GM21367 (cell line): ENCODE data around the gene NPNT.

ENCODE experiments used
- ATAC-seq: cut with Tn5 transposase; IDR thresholded peaks from one replicate; pipeline ENCODE4 v1.9.1; 2021; ENCODE audit not compliant: unreplicated experiment

Gene NPNT

GRCh38 chr4:105969575-105969974 lies 74.3 kb downstream of the NPNT start:
- no peak for ATAC-seq

- no peak for ATAC-seq
Measured at GRCh38 chr4:105970371-105970770, 75.1 kb downstream of the NPNT start.

GRCh38 chr4:105971036-105971435 lies 75.8 kb downstream of the NPNT start:
- ATAC-seq, result no peak

GRCh38 chr4:105972946-105973621 lies 77.8 kb downstream of the NPNT start:
- no peak for ATAC-seq

DNA sequence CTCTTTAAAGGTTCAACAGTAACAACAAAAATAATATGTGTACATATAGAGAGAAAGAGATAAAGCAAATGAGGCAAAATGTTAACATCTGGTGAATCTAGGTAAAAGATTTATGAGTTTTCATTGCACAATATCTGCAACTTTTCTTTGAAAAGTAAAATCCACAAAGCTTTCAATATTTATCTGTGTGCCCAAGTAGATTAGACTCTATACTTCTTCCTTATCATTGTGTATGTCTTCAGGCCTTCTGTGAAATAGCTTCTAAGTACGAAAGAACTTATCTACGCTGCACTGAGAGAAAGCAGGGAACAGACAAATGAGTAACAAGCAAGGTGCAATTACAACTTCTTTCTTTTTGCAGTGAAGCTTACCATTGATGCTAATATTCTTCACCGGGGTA lies 81.6 kb downstream of the NPNT start:
- ATAC-seq, result no peak

DNA sequence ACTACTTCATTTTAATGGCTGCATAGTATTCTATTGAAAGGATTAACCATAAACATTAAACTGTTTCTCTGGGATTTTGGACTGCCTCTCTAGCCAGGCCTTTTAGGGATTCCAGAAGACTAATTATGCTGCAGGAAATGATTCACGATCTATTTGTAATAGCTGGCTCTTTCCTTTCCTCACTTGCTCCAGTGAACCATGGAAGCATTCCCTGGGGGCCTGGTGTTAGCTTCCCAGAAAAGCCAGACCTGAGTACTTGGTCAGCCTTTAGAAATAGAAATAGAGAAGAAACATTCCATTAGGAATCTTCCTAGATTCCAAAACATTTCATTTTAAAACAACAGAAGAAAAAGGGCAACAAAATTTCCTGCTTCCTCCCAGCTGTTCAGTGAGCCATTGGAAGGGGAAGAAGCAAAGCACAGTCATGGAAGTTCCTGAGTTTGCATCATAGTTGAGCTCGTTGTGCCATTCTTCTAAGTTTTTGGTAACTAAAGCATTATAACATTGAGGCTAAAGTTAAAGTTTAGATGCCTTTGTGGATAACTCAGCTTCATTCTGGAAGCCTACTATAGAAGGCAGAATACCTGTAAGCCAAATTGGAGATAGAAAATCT lies 83.5 kb downstream of the NPNT start:
- ATAC-seq, result no peak

DNA sequence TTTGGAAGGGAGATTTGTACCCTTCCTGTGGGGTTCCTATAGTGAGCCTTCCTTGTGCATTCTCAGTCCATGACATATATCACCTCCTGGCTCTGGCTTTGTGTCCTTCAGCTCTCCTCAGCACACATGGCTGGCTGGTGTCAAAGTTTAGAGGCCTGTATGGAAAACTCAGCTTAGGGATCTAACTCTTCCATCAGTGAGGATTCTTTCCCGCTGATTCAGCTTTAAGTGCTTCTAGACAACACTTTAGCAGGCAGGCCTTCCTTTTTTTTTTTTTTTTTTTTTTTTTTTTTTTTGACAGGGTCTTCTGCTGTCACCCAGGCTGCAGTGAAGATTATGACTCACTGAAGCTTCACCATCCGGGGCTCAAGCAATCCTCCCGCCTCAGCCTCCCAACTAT lies 84.2 kb downstream of the NPNT start:
- ATAC-seq, result no peak

GRCh38 chr4:105988671-105989070 lies 93.4 kb downstream of the NPNT start:
- ATAC-seq, result no peak

- no peak for ATAC-seq
Measured at GRCh38 chr4:105989485-105990242, 94.4 kb downstream of the NPNT start.

DNA sequence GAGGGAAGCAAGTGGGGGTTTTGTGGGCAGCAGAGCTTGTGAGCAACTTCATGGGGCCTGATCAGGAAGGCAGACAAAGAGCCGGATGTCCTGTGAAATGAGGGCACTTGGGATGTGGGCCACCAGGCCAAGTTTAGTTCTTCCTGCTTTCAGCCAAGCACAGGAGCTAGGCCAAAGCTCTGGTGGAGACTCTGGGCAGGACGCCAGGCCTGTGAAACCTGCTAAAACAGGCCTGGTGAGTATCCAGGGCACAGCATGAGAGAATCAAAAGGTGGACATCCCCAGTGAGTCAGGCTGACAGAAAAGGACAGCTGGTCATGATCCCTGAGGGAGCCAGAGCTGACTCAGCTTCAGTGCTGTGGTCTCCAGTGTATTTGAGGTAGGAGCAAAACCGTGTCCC lies 95.7 kb downstream of the NPNT start:
- no peak for ATAC-seq

DNA sequence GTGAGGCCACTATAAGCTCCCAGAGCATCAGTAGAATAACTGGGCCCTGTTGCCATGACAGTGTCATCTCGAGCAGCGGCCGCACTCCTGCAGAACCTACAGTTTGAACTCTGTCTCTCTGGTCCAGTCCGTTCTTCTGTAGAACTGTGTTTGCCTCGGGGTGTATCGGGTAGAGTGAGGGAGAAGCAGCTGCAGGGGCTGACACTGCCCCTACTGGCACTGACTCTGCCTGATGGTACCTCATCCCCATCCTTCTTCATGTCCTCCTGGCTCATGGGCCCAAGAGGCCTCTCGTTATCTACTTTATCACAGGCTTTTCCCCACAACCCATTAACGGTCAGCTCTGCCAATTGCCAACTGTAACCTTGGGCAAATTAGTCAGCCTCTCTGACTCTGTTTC lies 96.5 kb downstream of the NPNT start:
- ATAC-seq, result no peak

DNA sequence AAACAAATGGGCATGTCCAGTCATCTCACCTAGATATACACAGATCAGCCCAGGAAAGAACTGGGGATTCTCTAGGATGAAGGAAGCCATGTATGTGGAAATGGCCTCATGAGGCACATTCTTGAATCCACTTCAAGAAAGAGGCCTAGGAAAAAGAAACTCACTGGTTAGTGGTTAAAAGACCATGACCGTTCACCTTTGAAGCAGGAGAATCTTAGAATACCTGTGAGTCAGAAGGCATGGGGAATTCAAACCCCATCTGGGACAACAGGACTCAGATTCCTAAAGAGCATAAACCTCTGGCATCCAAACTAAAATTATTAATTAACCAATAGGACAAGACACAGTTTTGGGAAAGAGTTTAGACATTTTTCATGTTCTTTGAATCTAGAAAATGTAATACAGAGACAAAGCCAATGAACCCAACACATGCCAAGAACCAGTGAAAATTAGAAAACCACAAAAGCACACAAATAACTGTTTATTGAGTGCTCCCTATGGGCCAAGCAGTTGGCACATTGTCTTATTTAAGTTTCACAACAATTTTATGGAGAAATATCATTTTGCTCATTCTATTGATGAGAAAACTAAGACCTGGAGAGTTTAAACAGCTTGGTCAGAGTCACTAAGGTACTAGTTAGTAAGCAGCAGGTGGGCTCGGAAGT lies 97.5 kb downstream of the NPNT start:
- no peak for ATAC-seq

DNA sequence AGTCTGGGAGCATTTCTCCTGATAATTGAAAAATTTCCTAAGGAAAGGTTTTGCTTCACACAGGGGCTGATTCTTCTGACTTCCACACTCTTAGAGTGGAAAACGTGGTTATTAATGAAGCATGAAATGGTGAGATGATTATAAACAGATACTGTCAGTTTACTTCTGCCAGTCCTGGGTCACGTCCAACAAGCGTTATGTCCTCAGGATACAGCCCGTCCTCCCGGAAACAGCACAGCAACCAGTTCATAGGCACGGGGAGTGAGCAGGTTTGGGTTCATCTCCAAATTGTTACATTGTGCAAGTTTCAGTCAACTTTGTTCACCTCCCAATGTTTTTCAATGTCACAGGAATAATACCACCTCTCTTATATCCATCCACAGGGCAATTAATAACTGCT lies 98.8 kb downstream of the NPNT start:
- ATAC-seq, result no peak

DNA sequence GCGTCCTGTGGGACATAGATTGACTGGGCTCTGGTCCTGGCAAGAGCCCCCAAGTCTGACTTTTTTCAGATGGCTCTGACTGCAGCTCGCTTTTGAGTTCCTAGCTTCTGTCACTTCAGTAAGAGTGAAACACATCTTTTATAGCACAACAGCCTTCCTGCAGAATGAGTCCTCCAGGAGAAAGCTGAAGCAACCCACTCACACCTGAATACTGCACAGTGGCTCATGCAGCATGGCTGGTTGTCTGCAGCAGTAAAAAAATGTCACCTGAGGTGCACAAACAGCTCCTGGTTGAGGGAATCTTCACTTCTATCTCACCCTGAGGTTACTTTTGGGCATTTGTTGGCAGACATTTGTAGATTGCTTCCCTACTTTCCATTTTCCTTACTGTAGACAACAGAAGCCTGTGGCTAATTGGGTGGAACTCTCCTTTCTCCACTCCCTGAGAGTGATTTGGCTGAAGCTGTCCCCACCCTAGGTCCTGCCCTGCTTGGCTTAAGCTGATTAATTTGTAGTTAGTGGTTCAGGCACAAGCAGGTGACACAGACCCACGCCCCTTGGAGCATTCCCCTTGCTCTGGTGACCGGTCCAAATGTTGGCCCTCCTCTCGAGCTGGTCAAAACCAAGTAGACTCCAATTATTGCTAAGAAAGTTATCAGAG lies 99.7 kb downstream of the NPNT start:
- ATAC-seq, result no peak

GRCh38 chr4:105996845-105997244 lies 101.6 kb downstream of the NPNT start:
- ATAC-seq, result no peak

GRCh38 chr4:105998171-105999063 lies 103.1 kb downstream of the NPNT start:
- ATAC-seq, result no peak

DNA sequence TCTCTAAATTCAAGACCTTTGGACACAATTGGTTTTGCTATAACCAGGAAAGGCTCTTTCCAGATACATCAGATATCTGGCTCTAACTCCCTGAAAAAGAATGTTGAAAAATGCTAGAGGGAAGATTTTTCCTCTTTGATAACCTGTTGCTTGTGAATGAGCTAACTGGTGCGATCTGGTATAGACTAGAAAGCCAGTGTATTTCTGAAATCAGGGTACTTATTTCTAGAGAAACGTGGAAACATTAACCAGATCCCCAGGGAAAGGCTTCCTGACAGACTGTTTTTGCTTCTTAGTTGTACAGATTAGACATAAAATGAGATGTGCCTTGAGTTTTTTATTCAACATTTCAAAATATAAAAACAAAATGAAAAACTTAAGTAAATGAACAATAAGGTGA lies 107.7 kb downstream of the NPNT start:
- ATAC-seq, result no peak

- no peak for ATAC-seq
Measured at GRCh38 chr4:106010761-106011160, 115.5 kb downstream of the NPNT start.

DNA sequence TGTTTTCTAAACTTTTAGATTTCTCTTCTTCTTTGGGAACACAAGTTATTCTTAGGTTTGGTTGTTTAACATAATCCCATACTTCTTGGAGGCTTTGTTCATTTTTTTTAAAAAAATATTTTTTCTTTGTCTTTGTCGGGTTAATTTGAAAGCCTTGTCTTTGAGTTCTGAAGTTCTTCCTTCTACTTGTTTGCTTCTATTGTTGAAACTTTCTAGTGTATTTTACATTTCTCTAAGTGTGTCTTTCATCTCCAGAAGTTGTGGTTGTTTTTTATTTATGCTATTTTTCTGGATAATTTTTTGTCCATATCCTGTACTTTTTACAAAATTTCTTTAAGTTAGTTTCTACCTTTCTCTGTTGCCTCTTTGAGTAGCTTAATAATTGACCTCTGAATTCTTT lies 116.1 kb downstream of the NPNT start:
- ATAC-seq, result no peak

- no peak for ATAC-seq
Measured at GRCh38 chr4:106017975-106018374, 122.7 kb downstream of the NPNT start.
